ENCODE data around the gene IQGAP3. TPM values are rescaled to one million over a fixed set of nuclear protein-coding genes. Genes with fewer than 3 reads are reported as not detected.
"Not testable (repeated sequence)": the region's sequence is repeated elsewhere in the genome, so short reads cannot be mapped to it uniquely, and the experiment has no call there.

Gene IQGAP3
- total RNA-seq, 4 donors from 2014 or later = 1.7 to 9.4 (median 2.9) TPM

GRCh38 chr1:156608981-156609380 is 36.6 kb upstream of the IQGAP3 start:
- no peak for TF ChIP-seq EP300 (IDR thresholded peaks at IDR 0.05; ENCODE audit: low read depth)
- peak; percentile 29 to 64 (median 54) for TF ChIP-seq CTCF (IDR thresholded peaks at IDR 0.05)
- no peak for TF ChIP-seq POLR2AphosphoS5 (IDR thresholded peaks at IDR 0.05)
- peaks cover 0 to 3% (median 0%) of the 10 kb centered on the region in 4 donors for H3K4me1 ChIP-seq
- WGBS, 2 donors (ENCODE audit: low coverage in 1 of 2) = 33 to 76% methylated on average over 3 to 6 of the region's 6 CpGs
- no peak overlapping the region for H3K4me3 ChIP-seq
- no peak overlapping the region for H3K27ac ChIP-seq
- intact Hi-C loops (cut with DNase I; ENCODE audit: low total_unique reads) (no loop called here), in situ Hi-C loops (cut with MboI; ENCODE audit: low pct_ligation_motif_present in 1 of 4, low pct_unique_long_range_greater_than_20kb in 1 of 4, low sequenced_read_pairs in 3 of 4) (loop anchor here (5.0 to 25.0 kb wide), 4 partner anchors 134 to 222 kb away; no protein-coding TSS in a partner anchor)
- no peaks in the 10 kb centered on the region for H3K9me3 ChIP-seq
- H3K36me3 ChIP-seq = no peaks in the 10 kb centered on the region
- H3K27me3 ChIP-seq = peaks cover 34% of the 10 kb centered on the region
- DNase-seq = peak; percentile 43

GRCh38 chr1:156608036-156608674 is 35.8 kb upstream of the IQGAP3 start:
- WGBS, 2 donors (ENCODE audit: low coverage in 1 of 2) = 0 to 28% methylated on average over 4 to 7 of the region's 7 CpGs
- H3K4me3 ChIP-seq = no peak overlapping the region
- intact Hi-C loops (cut with DNase I; ENCODE audit: low total_unique reads) = no loop called here
- peaks cover 0 to 3% (median 0%) of the 10 kb centered on the region in 4 donors for H3K4me1 ChIP-seq
- H3K27me3 ChIP-seq = peaks cover 34% of the 10 kb centered on the region
- no peaks in the 10 kb centered on the region for H3K36me3 ChIP-seq
- peak; percentile 63 for DNase-seq
- H3K27ac ChIP-seq = no peak overlapping the region
- no peaks in the 10 kb centered on the region for H3K9me3 ChIP-seq
- in situ Hi-C loops (cut with MboI; ENCODE audit: low pct_ligation_motif_present in 1 of 4, low pct_unique_long_range_greater_than_20kb in 1 of 4, low sequenced_read_pairs in 3 of 4) = loop anchor here (5.0 to 25.0 kb wide), 4 partner anchors 133 to 221 kb away; no protein-coding TSS in a partner anchor
- TF ChIP-seq CTCF (IDR thresholded peaks at IDR 0.05) (peak; percentile 70 to 86 (median 75)), POLR2A (IDR thresholded peaks at IDR 0.05) (no peak)

GRCh38 chr1:156607344-156607743 is 35.0 kb upstream of the IQGAP3 start:
- H3K4me1 ChIP-seq; H3K27ac ChIP-seq; H3K4me3 ChIP-seq; DNase-seq; intact Hi-C loops (cut with DNase I; ENCODE audit: low total_unique reads); H3K36me3 ChIP-seq; H3K9me3 ChIP-seq: not testable (repeated sequence)
- 83 to 90% methylated on average over 3 to 4 of the region's 4 CpGs for WGBS, 2 donors (ENCODE audit: low coverage in 1 of 2)
- H3K27me3 ChIP-seq = peaks cover 25% of the 10 kb centered on the region
- in situ Hi-C loops (cut with MboI; ENCODE audit: low pct_ligation_motif_present in 1 of 4, low pct_unique_long_range_greater_than_20kb in 1 of 4, low sequenced_read_pairs in 3 of 4) = loop anchor here (5.0 to 25.0 kb wide), 4 partner anchors 133 to 220 kb away; no protein-coding TSS in a partner anchor

GRCh38 chr1:156602557-156602993 is 30.2 kb upstream of the IQGAP3 start:
- DNase-seq = no peak
- H3K36me3 ChIP-seq = no peaks in the 10 kb centered on the region
- in situ Hi-C loops (cut with MboI; ENCODE audit: low pct_ligation_motif_present in 1 of 4, low pct_unique_long_range_greater_than_20kb in 1 of 4, low sequenced_read_pairs in 3 of 4) (loop anchor here in 3 of 4 donors (10.0 to 25.0 kb wide), 3 partner anchors 128 to 215 kb away; no protein-coding TSS in a partner anchor), intact Hi-C loops (cut with DNase I; ENCODE audit: low total_unique reads) (no loop called here)
- no peak overlapping the region for H3K27ac ChIP-seq
- no peaks in the 10 kb centered on the region for H3K27me3 ChIP-seq
- no peaks in the 10 kb centered on the region for H3K9me3 ChIP-seq
- 41 to 47% methylated on average over 3 to 10 of the region's 10 CpGs for WGBS, 2 donors (ENCODE audit: low coverage in 1 of 2)
- peaks cover 9 to 20% (median 17%) of the 10 kb centered on the region in 4 donors for H3K4me1 ChIP-seq
- H3K4me3 ChIP-seq = no peak overlapping the region
- TF ChIP-seq CTCF (IDR thresholded peaks at IDR 0.05) = peak in 1 of 5 experiments; percentile 8
- no peak for TF ChIP-seq POLR2AphosphoS5 (IDR thresholded peaks at IDR 0.05)
- TF ChIP-seq POLR2A (IDR thresholded peaks at IDR 0.05) = no peak

All from transverse colon (tissue), 4 donors.